ENCODE data around the gene COX7B2. TPM values are rescaled to one million over a fixed set of nuclear protein-coding genes. Genes with fewer than 3 reads are reported as not detected.

COX7B2 gene
- total and polyA plus RNA-seq, 2 of the 13 experiments (the other 11 are each of a cell fraction or from before 2014, with no cell fraction given) = not detected

GRCh38 chr4:46950826-46951225, 41.8 kb upstream of the COX7B2 start (continued):
- no peak for TF ChIP-seq PCBP2 (optimal IDR thresholded peaks at IDR 0.05; ENCODE audit: low read depth, low read length, poor library complexity, severe bottlenecking)
- TF ChIP-seq ZNF543 (CRISPR knock-in tag; IDR thresholded peaks at IDR 0.05) = no peak
- no peak for TF ChIP-seq SNAPC4 (CRISPR knock-in tag; IDR thresholded peaks at IDR 0.05)

DNA sequence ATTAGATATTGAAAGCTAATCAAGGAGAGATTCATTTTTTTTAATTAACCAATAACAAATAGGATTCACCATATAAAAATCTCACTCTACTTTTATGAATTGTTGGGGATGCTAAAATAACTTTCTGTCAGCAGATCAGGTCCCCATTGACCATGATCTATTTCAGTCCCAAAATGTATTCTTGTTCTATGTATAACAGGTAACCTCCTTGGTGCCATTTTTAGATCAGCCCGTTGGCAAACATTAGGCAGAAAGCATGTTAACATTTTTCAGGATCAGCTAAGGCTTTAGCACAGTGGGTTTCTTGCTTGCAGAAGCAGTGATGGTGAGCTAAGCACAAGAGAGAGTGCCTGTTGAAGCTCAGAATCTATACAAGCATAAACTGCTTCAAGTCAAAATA, 40.8 kb upstream of the COX7B2 start:
- Histone ChIP-seq H3K79me2 (ENCODE audit: insufficient read depth, low read length) (no peaks in the 10 kb centered on the region), H3K36me3 (replicated peaks in 1 of 2; ENCODE audit: control insufficient read depth in 1 of 2, insufficient read depth in 2 of 2, low read length in 2 of 2) (no peaks in the 10 kb centered on the region), H3K27me3 (ENCODE audit: control insufficient read depth in 1 of 2, insufficient read depth in 2 of 2, low read length in 2 of 2) (no peaks in the 10 kb centered on the region), H3K9me3 (ENCODE audit: low read length) (no peaks in the 10 kb centered on the region), H3K9ac (ENCODE audit: insufficient read depth, low read depth, low read length) (no peak overlapping the region), H3K4me3 (replicated peaks in 1 of 3; ENCODE audit: insufficient read depth in 1 of 3, low read depth in 2 of 3, low read length in 3 of 3) (no peak overlapping the region), H3K4me1 (ENCODE audit: insufficient read depth, low read length) (no peaks in the 10 kb centered on the region), H4K20me1 (ENCODE audit: insufficient read depth, low read length) (no peaks in the 10 kb centered on the region), H2AFZ (ENCODE audit: low read length) (no peak overlapping the region), H3K27ac (ENCODE audit: extremely low read length, insufficient read depth, low read length) (no peak overlapping the region), H3K4me2 (ENCODE audit: low read depth, low read length) (no peak overlapping the region)
- ChIA-PET POLR2A (no interaction called here), CTCF (ENCODE audit: low intra/inter-chr PET ratio, low total read pairs) (no interaction called here)
- in situ Hi-C loops (cut with HindIII; ENCODE audit: extremely low pct_ligation_motif_present, low pct_unique_long_range_greater_than_20kb) = no loop called here
- intact Hi-C loops (cut with micrococcal nuclease; ENCODE audit: unreplicated experiment) = no loop called here
- WGBS (ENCODE audit: low lambda C conversion rate) = 0% methylated on average over 1 of the region's 1 CpG
- no TSS peak for BruUV-seq (replicated peaks)
- no peak for DNase-seq (ENCODE audit: low spot score)
- no peak for ATAC-seq
- TF ChIP-seq, protein P1, sequence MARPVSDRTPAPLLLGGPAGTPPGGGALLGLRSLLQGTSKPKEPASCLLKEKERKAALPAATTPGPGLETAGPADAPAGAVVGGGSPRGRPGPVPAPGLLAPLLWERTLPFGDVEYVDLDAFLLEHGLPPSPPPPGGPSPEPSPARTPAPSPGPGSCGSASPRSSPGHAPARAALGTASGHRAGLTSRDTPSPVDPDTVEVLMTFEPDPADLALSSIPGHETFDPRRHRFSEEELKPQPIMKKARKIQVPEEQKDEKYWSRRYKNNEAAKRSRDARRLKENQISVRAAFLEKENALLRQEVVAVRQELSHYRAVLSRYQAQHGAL (CRISPR knock-in tag; IDR thresholded peaks at IDR 0.05; ENCODE audit: not compliant biosample characterization) = no peak
- no peak for FAIRE-seq

Data from HepG2 (cell line).